ENCODE results near the gene ZNF530. TPM values are rescaled to one million over a fixed set of nuclear protein-coding genes. Genes with fewer than 3 reads are reported as not detected.

Gene ZNF530
- total RNA-seq, 1 donor from 2014 or later, result 3.9 TPM

Other genes with a start within 250 kb of the ZNF530 start
- 8.3 TPM for gene ZNF304, start 248.6 kb upstream of the ZNF530 start, total RNA-seq
- gene TRAPPC2B, start 236.3 kb upstream of the ZNF530 start, total RNA-seq, result 10.9 TPM
- 3.2 TPM for gene ZNF547, start 236.3 kb upstream of the ZNF530 start, total RNA-seq
- 17.8 TPM for gene ZNF548, start 210.0 kb upstream of the ZNF530 start, total RNA-seq
- gene ZNF17, start 188.7 kb upstream of the ZNF530 start, total RNA-seq, result 8.8 TPM
- 3.3 TPM for gene ZNF749, start 164.6 kb upstream of the ZNF530 start, total RNA-seq
- 4.1 TPM for gene VN1R1, start 142.7 kb upstream of the ZNF530 start, total RNA-seq
- 24.0 TPM for gene ZNF772, start 122.3 kb upstream of the ZNF530 start, total RNA-seq
- gene ZNF419, start 112.1 kb upstream of the ZNF530 start, total RNA-seq, result 9.1 TPM
- 6.0 TPM for gene ZNF773, start 99.9 kb upstream of the ZNF530 start, total RNA-seq
- gene ZNF549, start 72.5 kb upstream of the ZNF530 start, total RNA-seq, result 4.1 TPM
- 8.4 TPM for gene ZNF550, start 40.0 kb upstream of the ZNF530 start, total RNA-seq
- gene ZNF416, start 21.0 kb upstream of the ZNF530 start, total RNA-seq, result 4.8 TPM
- 4.1 TPM for gene ZIK1, start 15.7 kb upstream of the ZNF530 start, total RNA-seq
- gene ZNF134, start 14.4 kb downstream of the ZNF530 start, total RNA-seq, result 12.9 TPM
- 11.1 TPM for gene ZNF211, start 33.3 kb downstream of the ZNF530 start, total RNA-seq
- not detected for gene ZSCAN4, start 69.0 kb downstream of the ZNF530 start, total RNA-seq
- 3.1 TPM for gene ZNF551, start 82.1 kb downstream of the ZNF530 start, total RNA-seq
- 3.5 TPM for gene ZNF154, start 109.3 kb downstream of the ZNF530 start, total RNA-seq
- gene ZNF671, start 127.7 kb downstream of the ZNF530 start, total RNA-seq, result 6.7 TPM
- 15.9 TPM for gene ZNF776, start 146.9 kb downstream of the ZNF530 start, total RNA-seq
- gene ZNF586, start 169.8 kb downstream of the ZNF530 start, total RNA-seq, result 8.9 TPM
- 5.5 TPM for gene ZNF552, start 215.0 kb downstream of the ZNF530 start, total RNA-seq
- gene ZNF587B, start 230.4 kb downstream of the ZNF530 start, total RNA-seq, result 5.6 TPM
- 17.7 TPM for gene ZNF587, start 250.0 kb downstream of the ZNF530 start, total RNA-seq

Measured in left ventricle myocardium superior (tissue), 1 donor.